ENCODE results near the gene RAPGEF5.

The RAPGEF5 gene

DNA sequence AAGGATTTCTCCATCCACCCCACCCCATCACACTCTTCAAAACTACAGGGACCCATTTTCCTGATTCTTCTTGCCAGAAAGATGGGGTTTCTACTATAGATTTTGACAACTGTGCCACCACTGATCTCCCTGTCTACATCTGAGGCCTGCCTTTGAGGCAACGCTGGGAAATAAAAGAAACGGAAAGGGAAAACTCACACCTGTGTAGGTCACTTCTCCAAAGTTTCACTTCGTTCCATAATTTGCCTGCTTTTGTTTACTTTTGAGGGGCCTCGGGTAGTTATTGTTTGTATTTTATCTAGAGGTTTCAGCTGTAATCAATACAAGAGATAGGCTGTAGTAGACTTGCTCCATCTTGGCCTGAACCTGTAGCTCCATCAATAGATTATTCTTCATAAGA is 56.1 kb downstream of the RAPGEF5 start:
- no peak for DNase-seq

DNA sequence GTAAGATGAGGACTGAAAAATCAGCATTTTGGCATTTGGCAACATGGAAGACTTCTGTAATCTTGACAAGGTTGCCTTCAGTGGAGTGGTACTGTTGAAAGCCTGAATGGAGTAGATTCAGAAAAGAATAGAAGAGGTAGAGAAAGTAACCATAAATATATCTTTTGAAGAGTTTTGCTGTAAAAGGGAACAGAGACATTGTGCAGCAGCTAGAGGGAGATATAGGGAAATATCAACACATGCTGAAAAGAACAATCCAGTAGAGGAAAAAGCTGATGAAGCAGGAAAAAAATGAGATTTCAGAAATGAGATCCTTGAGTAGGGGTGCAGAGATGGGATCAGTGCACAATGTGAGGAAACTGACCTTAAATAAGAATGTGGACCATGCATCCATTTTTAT is 60.0 kb downstream of the RAPGEF5 start:
- no peak for DNase-seq

DNA sequence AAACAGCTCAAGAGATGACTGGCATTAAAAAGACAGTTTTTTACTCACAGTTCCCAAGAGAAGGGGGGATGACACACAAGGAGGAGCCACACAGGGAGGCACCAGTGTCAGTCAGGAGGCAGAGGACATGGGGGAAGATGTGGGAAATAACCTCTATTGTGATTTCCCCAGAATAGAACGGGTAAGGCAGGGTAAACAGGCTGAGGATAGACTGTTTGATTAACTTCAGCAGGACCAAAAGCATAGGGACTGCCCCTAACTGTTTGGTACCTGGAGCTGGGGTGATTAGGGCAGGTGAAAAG is 60.7 kb downstream of the RAPGEF5 start:
- DNase-seq: no peak

DNA sequence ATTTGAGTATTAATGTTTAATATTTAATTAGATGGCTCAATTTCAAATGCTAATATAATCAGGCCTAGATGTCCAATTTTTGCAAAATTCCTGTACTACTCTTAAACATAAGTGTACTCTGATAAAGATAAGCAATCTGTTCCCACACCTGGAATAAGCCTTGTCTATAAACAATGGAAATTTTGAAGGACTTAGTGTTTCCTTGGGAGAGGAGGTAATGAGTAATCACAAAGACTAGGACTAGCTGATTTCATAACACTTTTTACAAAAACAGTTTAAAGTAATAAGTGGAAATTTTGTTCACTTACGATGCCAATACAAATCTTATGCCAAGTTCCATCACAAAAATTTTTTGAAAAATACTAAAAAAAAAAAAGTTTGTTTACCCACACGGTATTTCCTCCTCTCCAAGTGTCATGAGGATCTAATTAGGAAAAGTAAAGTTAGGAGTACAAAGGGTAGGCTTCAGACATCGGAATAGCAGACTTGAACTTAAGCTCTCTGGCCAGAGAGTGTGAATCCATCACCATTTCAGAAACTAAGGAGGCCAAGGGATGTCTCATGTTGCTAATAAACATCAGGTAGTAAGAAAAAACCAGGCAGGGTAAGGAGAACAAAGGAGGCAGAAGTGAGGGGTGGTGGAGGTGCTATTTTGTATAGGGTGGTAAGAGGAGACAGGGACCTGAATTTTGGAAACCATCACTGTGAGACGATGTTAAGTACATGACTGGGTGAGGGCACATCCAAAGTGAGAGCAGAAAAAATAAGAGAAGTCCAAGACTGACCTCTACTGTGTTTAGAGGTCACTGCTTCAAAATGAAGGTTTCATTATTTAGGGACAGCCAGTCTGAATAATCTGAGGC is 61.3 kb downstream of the RAPGEF5 start:
- peak; percentile 1 for DNase-seq

DNA sequence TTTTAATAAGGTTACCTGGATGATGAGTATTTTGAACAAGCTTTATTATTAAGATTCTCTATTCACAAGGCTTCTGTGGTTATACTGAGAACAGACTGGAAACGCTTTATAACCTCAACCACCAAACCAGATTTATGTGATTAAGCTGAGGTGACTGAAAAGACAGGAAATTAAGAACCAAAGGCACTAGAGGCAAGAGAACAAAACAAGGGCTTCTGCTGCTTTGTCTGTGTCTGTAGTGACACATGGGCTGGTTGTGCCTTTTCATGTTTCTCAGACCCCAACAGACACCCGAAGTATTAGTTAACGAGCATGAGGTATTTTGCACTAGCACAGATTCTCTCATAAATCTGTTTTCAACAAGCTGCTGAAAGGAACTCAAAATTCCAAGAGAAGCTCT is 64.4 kb downstream of the RAPGEF5 start:
- peak; percentile 22 for DNase-seq

DNA sequence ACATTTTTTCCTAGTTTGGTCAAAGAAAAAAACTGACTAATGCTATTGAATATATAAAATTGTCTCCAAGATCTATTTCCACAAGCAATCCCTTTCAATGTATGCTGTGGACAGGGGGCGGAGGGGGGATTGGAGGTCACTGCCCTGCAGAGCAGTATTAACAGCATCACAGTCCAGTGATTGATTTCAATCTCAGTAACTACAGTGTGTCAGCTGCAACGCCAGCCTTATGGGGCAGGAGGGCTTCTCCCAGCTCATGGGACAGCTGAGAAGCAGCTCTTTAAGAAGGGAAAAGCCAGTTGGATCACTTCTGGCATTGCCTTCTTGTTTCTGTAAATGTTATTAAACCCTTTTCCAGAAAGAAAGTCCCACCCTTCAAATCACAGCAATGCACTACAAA is 65.0 kb downstream of the RAPGEF5 start:
- no peak for DNase-seq

DNA sequence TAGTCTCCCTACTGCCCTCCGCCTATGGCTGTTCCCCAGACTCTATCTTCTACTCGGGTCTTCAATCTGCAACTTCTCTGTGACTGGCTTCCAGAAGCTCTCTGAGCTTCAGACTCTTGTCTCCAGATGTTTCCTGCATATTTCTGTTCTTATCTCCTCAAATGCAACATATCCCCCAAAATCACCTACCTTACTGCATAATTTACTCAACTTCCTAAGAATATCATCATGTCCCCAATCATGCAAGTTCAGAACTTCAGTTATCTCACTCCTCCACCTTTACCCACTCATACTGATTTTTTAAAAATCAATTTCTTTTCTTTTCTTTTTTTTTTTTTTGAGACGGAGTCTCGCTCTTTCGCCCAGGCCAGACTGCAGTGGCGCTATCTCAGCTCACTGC is 68.8 kb downstream of the RAPGEF5 start:
- DNase-seq: no peak

DNA sequence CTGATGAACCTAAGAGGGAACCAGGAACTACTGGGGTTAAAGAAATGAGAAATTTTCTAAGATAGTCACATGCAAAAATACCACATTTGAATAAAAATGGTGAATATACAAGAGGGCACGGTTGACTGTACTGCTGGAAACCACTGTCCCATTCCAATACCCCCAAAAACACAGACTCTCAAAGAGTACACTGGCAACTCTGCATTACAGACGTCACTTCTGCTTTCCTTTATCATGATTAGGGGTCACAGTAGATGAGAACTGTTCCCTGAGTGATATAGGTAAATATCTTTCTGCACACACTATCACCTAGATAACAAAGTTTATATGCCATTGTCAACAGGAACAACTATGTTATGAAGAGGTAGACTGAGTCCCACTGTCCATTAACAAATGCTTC is 69.5 kb downstream of the RAPGEF5 start:
- DNase-seq: no peak

DNA sequence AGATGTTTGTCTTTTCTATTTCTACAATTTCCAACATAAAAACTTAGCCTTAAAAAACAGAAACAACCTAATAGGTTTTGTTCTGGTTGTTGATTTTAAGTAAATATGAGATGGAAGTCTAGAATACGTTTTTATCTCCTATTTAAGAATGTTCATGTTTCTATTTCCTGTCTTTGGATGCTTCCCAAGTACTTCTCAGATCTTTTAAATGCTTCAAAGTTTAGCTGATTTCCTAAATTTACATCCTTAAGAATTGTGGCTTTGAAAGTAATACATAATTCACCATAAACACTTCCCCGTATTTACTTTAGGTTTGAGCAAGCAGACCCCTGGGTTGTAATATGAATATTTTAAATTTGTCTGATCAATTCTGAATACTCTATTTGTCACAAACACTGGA is 70.5 kb downstream of the RAPGEF5 start:
- DNase-seq: no peak

DNA sequence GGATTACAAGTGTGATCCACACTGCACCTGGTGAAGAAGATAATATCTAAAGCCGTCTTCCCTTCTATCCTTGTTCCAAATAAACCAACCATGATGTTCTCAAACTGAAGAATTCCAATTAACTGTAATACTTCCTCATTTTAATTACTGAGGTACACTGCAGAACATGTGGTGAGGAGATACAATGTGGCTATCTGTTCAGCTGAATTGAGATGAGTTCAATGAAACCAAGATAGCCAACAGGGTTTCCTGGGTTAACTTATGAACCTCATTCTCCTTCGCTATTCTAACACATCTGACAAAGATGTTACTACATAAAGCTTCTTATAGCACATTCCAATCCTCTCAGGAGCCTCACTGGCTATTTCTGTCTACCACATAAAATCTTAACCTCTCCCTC is 75.5 kb downstream of the RAPGEF5 start:
- no peak for DNase-seq

DNA sequence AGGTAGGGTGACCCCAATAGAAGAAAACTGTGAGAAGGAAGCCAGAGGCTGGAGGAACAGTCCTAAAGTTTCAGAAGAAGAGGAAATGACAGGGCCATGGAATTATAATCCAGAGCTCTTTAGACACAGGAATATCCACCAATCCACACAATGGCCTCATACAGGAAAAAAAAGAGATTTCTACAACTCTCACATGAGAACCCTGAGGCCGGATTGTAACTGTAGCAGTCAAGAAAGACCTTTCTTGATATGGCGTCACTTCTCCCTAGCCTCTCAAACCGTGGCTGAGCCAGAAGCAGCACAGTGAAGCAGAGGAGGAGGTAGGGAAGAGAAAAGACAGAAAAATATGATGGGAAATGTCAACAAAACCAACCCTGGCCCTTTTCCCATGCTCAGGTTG is 76.9 kb downstream of the RAPGEF5 start:
- DNase-seq: no peak

DNA sequence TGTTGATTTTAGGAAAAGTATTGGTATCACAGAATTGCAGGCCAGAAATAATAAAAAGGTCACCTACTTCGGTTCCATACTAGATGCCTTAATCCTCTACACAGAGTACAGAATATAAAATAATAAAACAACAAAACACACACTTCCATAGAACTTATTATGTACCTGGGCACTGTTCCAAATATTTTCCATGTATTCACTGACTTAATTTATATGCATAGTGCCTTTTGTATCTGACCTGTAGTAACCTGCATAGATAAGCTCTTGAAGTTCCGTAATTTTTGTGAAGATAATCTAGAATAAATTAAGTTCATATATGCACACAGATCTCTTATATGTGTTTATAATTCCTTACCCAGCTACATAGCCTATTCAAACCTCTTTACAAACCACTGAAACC is 78.3 kb downstream of the RAPGEF5 start:
- no peak for DNase-seq

DNA sequence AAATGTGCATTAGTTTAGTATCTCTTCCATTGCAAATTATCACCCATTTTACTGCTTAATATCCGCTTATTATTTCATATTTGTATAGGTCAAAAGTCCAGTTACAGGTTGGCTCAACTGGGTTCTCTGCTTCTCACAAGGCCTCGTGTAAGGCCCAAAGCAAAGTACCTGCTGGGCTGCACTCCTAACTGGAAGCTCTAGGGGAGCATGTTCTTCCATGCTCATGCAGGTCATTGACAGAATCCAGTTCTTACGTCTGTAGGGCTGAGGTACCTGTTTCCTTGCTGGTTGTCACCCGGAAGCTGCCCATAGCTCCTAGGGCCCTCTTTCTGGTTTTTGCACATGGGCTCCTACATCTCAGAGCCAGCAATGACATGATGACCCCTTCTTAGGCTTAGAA is 79.6 kb downstream of the RAPGEF5 start:
- no peak for DNase-seq

DNA sequence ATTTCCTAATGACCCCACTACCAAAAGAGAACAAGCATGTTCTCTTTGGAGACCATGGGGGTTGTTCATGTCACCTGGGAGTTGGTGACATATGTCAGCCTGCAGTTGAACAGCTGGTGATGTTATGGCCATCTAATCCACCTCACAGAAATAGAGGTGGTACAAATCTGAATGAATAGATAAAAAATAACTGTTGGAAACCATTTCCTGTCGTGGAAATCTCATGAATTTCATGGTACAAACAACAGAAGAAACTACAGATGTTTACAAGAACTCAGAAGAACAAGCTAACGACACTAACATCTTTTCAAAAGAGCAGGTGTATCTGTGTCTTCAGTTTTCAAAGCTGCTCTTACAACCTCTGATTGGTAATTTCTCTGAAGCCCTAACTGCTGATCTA is 81.3 kb downstream of the RAPGEF5 start:
- no peak for DNase-seq

DNA sequence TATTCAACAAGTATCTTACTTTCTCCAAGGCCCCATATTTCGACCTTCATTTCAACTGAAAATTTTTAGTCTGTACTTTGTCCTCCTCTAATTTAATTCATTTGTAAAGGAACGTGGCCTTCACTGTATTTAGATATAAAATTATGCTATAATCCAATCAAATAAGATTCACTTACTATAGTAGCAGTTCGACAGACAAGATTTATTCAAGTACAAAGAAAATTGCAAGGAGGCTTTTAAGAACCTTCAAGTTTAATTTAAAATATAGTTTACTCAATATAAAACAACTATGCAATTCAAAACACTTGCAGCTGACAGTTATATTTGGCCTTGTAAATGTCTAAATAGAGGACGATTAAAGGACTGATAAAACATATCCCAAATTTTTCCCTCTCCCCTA is 85.6 kb downstream of the RAPGEF5 start:
- no peak for DNase-seq

DNA sequence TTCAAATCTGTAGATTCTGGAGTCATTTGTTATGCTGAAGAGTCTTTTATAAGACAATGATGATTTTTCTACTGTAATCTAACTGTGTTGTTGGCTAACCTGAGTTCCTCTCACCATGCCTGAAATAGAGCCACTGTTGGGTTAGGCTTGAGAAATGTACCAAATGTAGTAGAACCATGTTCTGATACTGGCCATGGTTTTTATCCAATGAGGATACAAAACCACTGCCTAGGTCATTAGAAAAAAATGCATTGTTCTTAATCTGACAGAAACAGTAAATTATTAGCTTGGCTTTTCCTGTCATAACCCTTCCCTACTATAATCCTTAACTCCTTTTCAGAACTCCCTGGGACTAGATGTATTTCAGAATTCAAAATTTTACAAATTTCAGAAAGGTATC is 86.6 kb downstream of the RAPGEF5 start:
- DNase-seq: no peak

DNA sequence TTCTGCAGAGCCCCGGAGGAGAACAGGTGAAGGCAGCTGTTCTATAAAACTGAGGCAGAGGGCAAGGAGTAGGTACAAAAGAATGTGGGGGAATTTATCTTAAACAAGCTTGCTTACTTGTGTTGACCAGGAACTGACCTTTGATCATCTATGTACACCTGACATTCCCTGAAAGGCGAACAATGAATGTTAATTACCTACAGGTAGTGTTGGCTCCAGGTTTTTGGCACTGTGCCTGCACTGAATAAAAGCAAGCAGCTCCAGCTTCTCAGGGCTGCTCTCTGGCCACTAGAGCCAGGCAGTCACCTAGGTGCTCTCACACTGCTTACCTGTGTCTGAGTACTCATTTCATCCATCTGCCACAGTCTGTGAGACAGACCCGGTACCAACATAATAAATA is 87.0 kb downstream of the RAPGEF5 start:
- DNase-seq: no peak

DNA sequence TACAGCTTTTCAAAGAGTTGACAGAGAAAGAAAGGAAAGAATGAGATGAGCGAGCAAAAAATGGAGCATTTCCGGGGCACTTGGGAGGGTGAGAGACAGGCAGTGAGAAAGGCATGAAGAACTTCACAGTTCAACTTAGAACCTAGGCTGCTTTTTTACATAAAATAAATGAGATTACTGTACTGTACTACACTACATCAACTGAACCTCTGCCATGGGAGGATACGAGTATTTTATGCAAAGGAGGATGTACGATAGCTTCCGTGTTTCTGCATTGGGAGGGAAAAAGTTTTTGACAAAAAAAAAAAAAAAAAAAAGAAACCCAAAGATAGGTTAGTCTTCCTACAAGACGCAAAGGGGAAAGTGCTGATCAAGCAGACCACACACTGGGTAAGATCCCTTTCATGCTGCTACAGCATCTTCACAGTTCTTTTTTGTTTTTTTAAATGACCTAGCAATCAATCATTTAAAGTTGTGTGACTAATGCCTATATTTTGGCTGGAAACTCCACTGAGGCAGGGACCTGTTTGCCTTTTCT is 88.0 kb downstream of the RAPGEF5 start:
- no peak for DNase-seq

DNA sequence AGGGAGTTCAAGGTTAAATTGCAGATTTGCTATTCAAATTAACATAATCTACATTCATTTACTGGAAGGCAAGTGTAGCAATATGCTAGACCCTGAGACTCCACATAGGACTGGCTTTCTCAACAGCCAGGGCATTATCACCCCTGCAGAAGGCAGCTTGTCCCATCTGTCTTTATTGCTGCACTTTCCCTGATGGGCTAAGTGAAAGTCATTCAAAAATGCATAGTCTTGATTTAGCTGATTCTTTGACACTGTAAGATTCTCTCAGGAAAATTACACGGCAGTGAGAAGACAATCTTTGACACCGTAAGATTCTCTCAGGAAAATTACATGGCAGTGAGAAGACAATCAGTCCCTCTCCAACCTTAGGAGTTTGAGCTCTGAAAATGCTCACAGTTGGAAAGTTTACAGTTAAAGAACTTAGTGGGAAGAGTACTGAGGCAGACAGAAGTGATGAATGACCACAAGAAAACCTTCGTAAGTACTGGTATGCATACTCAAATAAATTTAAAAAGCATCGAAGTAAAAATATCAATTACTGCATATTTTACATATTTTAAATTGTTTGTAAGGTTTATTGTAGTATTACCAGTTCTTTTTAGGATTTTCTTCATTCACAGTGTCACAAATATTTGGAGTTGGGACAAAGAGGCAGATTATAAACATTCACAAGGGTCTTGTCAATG is 88.9 kb downstream of the RAPGEF5 start:
- no peak for DNase-seq

DNA sequence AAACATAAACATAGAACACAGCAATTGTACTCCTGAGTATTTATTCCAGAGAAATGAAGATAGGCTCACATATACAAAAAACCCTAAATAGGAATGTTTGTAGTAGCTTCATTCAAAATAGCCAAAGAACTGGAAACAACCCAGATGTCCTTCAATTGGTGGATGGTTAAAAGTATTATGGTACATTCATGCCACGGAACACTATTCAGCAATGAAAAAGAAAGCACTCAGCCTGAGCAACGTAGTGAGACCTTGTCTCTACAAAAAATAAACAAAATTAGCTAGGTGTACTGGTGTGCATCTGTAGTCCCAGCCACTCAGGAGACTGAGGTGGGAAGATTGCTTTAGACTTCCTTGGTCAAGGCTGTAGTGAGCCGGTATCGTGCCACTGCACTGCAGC is 94.4 kb downstream of the RAPGEF5 start:
- DNase-seq: no peak

DNA sequence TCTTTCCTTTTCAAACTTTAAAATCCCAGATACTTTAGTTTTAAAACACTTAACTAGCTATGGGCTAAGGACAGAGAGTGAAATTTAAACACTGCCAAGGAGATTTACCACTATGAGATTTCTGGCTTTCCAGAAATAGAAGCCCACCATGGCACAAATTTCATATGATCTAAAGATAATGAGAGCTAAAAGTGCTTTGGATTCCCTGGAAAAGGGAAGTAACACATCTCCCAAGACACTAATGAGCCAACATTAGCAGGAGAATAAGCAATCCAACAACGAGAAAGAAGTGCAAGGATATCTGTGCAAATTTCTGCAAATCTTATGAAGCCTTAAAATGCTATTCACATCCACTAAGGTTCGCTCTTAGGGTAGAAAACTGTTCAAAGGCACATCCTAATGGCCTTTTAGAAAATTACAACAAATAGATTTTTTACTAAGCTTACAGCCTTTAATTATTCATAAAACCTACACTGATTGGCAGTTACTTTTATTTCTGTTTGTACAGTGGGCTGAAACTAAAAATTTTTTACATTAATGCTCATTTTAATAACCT is 100.3 kb downstream of the RAPGEF5 start:
- DNase-seq: no peak

DNA sequence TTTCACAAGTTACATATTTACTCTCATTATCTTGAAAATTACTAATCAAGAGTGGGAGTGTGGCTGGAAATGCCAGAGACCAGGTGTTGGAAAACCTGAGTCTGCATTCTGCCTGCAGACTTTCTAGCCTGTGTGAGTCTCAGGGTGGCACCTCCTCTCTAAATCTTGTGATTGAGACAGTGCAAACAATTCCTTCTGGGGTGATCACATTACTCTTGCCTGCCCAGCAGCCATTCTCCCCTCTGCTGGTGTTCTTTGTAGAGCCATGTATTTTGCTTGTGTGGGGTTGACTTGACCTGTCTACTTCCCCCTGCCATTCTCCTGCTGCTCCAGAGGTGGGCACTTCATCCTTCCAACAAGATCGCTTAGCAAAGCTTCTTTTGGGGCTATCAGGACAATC is 101.1 kb downstream of the RAPGEF5 start:
- no peak for DNase-seq

DNA sequence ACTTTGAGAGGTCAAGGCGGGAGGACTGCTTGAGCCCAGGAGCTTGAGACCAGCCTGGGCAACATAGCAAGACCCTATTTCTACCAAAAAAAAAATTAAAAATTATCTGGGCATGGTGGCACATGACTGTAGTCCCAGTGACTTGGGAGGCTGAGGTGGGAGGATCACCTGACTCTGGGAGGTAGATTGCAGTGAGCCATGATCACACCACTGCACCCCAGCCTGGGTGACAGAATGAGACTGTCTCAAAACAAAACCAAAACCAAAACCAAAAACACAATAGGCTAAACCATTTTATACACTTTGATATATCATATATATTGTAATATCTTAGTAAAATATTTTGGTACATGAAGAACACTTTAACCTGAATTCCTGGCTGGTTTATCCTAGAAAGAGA is 101.6 kb downstream of the RAPGEF5 start:
- peak; percentile 27 for DNase-seq

DNA sequence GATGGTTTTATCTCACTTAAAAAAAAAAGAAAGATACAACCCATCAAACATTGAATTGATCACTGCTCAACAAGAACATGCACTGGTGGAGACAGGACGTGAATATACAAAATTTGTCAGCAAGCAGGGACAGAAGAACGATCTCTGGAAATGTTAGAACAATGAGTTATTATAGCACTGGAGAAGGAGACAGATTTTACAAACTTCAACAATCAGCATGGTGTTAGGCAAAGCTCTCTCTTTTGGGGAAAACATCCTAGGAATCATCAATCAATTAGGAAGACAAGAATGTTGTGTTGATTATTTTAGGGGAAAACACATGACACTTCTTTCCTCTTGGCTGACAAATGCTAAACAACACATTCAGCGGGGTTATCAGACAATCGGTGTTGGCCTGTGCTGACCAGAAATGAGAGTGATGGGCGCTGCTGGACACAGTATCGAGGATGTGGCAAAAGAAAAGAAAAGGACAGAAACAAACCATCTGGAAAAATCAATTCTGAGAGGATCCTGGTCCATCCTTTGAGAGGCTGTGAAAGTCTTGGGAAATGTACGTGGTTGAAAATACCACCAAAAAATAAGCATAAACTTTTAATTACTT is 103.9 kb downstream of the RAPGEF5 start:
- DNase-seq: no peak

Measured in activated CD4-positive, alpha-beta T cell treated with anti-CD3 and anti-CD28 coated beads, Interleukin-10, Interleukin-2, amounts not matched to agents 100 ng/mL and 50 ng/mL, durations not matched to agents 16 hours and 8 hours (primary cell).